NT2/D1 (cell line): ENCODE data around the gene SELP.

Experiments used
- YY1 ChIP-seq: IDR thresholded peaks from 2 replicates; pipeline ENCODE4 v1.6.1; 2011; ENCODE audit not compliant: insufficient read length, insufficient read depth
- ZNF274 ChIP-seq: IDR thresholded peaks from 2 replicates; pipeline ENCODE4 v1.6.1; 2011; ENCODE audit warnings: mild to moderate bottlenecking, low read depth, low read length

GRCh38 chr1:169563650-169564049 is 66.3 kb downstream of the SELP start:
- TF ChIP-seq ZNF274 = no peak
- no peak for TF ChIP-seq YY1
